Stomach (tissue), 4 donors: ENCODE measurements around the gene HSPG2.

Source experiments
- CTCF ChIP-seq, 7 experiments: fragments of 450-650 bp in 4 of 7; fragments of 200-600 bp in 3 of 7; sonication (generic) in 3 of 7; IDR thresholded peaks; one replicate each; pipeline ENCODE4 v1.5.1; 2016 to 2019; ENCODE audit warnings: antibody characterized with exemption in 7 of 7, control low read depth in 2 of 7, mild to moderate bottlenecking in 1 of 7
- POLR2A ChIP-seq, 4 donors: fragments of 450-650 bp; IDR thresholded peaks; one replicate each; pipeline ENCODE4 v1.6.1; 2016; ENCODE audit warnings: antibody characterized with exemption in 4 of 4, control low read depth in 2 of 4, mild to moderate bottlenecking in 1 of 4, moderate library complexity in 1 of 4
- POLR2AphosphoS5 ChIP-seq, 3 donors: sonication (generic); formaldehyde crosslinking; IDR thresholded peaks; one replicate each; pipeline ENCODE4 v1.6.1; 2016; ENCODE audit warnings: antibody characterized with exemption in 3 of 3

GRCh38 chr1:21834094-21834493, 103.0 kb downstream of the HSPG2 start:
- TF ChIP-seq POLR2A (IDR thresholded peaks at IDR 0.05) = no peak
- no peak for TF ChIP-seq CTCF (IDR thresholded peaks at IDR 0.05)
- no peak for TF ChIP-seq POLR2AphosphoS5 (IDR thresholded peaks at IDR 0.05)
